Gastroesophageal sphincter (tissue), 3 donors: ENCODE results near the gene NLRP4.

Source experiments
- EP300 ChIP-seq: sonication (generic); formaldehyde crosslinking; IDR thresholded peaks from one replicate; pipeline ENCODE4 v1.6.1; 2017; ENCODE audit warnings: antibody characterized with exemption, mild to moderate bottlenecking
- TF ChIP-seq, protein P1 (sequence below), 4 experiments: fragments of 200-600 bp in 2 of 4; fragments of 450-650 bp in 2 of 4; sonication (generic) in 1 of 4; IDR thresholded peaks; one replicate each; pipeline ENCODE4 v1.5.1; 2017 to 2019; ENCODE audit warnings: antibody characterized with exemption in 4 of 4, mild to moderate bottlenecking in 2 of 4, moderate library complexity in 2 of 4

DNA sequence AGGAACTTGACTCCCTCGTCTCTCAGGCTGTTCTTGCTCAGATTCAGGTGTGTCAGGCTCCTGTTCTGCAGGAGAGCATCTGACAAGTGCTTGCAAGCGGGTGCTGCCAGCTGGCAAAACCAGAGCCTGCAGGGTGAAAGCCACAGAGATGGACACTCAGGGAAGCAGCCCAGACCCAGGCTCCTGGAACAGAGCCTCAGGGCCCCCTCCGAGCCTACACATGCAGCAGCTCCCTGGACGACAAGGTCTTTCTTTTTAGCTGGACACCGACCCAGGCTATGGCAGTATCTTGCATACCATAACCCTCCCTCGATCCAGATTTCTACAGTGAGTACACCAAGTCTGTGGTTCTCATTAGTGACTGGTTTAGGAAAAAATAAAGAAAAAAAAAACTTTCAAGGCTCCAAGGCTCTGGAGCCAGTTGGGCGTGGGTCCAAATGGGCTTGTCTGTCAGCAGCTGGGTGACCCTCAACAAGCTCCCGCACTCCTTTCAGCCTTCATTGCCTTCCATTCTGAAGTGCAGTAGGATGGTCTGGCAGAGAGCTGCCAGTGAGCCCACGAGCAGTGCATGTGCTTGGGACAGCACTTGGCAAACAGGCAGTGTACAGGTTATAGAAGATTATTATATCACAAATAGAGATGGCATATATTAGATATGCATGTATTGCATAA lies 65.9 kb downstream of the NLRP4 start:
- TF ChIP-seq, protein P1, sequence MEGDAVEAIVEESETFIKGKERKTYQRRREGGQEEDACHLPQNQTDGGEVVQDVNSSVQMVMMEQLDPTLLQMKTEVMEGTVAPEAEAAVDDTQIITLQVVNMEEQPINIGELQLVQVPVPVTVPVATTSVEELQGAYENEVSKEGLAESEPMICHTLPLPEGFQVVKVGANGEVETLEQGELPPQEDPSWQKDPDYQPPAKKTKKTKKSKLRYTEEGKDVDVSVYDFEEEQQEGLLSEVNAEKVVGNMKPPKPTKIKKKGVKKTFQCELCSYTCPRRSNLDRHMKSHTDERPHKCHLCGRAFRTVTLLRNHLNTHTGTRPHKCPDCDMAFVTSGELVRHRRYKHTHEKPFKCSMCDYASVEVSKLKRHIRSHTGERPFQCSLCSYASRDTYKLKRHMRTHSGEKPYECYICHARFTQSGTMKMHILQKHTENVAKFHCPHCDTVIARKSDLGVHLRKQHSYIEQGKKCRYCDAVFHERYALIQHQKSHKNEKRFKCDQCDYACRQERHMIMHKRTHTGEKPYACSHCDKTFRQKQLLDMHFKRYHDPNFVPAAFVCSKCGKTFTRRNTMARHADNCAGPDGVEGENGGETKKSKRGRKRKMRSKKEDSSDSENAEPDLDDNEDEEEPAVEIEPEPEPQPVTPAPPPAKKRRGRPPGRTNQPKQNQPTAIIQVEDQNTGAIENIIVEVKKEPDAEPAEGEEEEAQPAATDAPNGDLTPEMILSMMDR (IDR thresholded peaks at IDR 0.05): no peak
- no peak for TF ChIP-seq EP300
